ENCODE results near the gene SMIM10.

DNA sequence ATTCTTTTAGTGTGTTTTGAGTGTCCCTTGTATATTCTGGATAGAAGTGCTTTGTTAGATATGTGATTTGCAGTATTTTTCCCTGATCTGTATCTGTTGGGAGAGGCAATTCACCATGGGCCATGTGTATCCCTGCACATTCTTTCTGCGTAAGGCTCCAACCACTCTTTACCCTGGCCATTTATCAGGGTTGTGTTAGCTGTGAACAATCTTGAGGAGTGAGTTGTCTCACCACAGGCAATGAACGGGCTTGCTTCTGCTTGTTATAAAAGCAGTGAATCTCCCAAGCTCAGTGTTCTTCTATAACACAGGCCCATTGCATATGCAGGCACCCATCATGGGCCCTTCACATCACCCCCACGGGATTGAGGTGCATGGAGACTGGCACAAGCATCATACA, 18.9 kb upstream of the SMIM10 start:
- TF ChIP-seq, protein P1, sequence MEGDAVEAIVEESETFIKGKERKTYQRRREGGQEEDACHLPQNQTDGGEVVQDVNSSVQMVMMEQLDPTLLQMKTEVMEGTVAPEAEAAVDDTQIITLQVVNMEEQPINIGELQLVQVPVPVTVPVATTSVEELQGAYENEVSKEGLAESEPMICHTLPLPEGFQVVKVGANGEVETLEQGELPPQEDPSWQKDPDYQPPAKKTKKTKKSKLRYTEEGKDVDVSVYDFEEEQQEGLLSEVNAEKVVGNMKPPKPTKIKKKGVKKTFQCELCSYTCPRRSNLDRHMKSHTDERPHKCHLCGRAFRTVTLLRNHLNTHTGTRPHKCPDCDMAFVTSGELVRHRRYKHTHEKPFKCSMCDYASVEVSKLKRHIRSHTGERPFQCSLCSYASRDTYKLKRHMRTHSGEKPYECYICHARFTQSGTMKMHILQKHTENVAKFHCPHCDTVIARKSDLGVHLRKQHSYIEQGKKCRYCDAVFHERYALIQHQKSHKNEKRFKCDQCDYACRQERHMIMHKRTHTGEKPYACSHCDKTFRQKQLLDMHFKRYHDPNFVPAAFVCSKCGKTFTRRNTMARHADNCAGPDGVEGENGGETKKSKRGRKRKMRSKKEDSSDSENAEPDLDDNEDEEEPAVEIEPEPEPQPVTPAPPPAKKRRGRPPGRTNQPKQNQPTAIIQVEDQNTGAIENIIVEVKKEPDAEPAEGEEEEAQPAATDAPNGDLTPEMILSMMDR (IDR thresholded peaks at IDR 0.05 in 8 of 11, conservative IDR thresholded peaks at IDR 0.05 in 3 of 11) = no peak
- no peak for TF ChIP-seq POLR2AphosphoS5 (IDR thresholded peaks at IDR 0.05)

All from spleen (tissue), 7 donors.